ENCODE results near the gene LRRC28. TPM values are rescaled to one million over a fixed set of nuclear protein-coding genes. Genes with fewer than 3 reads are reported as not detected.

Gene LRRC28
- total RNA-seq, 1 experiment from 2014 or later: 28.4 TPM

GRCh38 chr15:99328106-99329072 is 77.1 kb downstream of the LRRC28 start:
- no peak for DNase-seq (ENCODE audit: low spot score)
- intact Hi-C loops (cut with micrococcal nuclease; ENCODE audit: unreplicated experiment): no loop called here
- Histone ChIP-seq H3K27me3 (replicated peaks; ENCODE audit: insufficient read depth, low read depth, low read length, poor library complexity) (no peaks in the 10 kb centered on the region), H3K36me3 (ENCODE audit: insufficient read depth, low read length, poor library complexity, severe bottlenecking) (no peaks in the 10 kb centered on the region), H3K4me3 (ENCODE audit: low read depth, low read length, poor library complexity, severe bottlenecking) (no peak overlapping the region), H3K9me3 (ENCODE audit: low read depth, low read length, poor library complexity, severe bottlenecking) (no peaks in the 10 kb centered on the region), H3K27ac (ENCODE audit: low read depth, low read length, poor library complexity, severe bottlenecking) (no peak overlapping the region), H3K4me1 (ENCODE audit: insufficient read depth, low read length, poor library complexity, severe bottlenecking) (no peaks in the 10 kb centered on the region)
- ChIA-PET POLR2A (ENCODE audit: low non-redundant PET) (no interaction called here), CTCF (no interaction called here)
- BruUV-seq (replicated peaks): no TSS peak
- TF ChIP-seq EZH2 (IDR thresholded peaks at IDR 0.05; ENCODE audit: borderline replicate concordance, low read depth, low read length, poor library complexity, severe bottlenecking) (no peak), CTCF (conservative IDR thresholded peaks at IDR 0.05; ENCODE audit: low read depth, low read length) (no peak)

DNA sequence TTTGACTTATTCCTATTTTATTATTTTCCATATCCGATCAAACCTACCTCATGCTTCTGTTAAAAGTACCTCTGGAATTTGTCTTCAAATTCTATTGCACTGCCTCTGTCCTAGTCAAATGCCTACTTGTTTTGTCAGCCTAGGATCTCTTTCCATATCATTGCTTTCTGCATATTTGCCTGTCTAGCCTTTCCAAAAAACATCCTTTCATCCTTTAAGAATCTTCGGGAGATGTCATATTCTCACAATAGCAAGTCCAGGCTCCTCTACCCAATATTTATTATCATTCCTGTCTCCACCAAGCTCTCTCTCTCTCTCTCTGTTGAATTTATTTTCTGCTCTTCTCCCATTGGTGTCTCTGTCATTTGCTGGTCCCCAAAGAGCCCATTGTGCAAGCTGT is 80.1 kb downstream of the LRRC28 start:
- no peaks in the 10 kb centered on the region for H3K9me3 ChIP-seq (ENCODE audit: low read depth, low read length, poor library complexity, severe bottlenecking)
- no peaks in the 10 kb centered on the region for H3K36me3 ChIP-seq (ENCODE audit: insufficient read depth, low read length, poor library complexity, severe bottlenecking)
- no peaks in the 10 kb centered on the region for H3K4me1 ChIP-seq (ENCODE audit: insufficient read depth, low read length, poor library complexity, severe bottlenecking)
- ChIA-PET CTCF (no interaction called here), POLR2A (ENCODE audit: low non-redundant PET) (no interaction called here)
- H3K27me3 ChIP-seq (replicated peaks; ENCODE audit: insufficient read depth, low read depth, low read length, poor library complexity): no peaks in the 10 kb centered on the region
- no peak for DNase-seq (ENCODE audit: low spot score)
- H3K27ac ChIP-seq (ENCODE audit: low read depth, low read length, poor library complexity, severe bottlenecking): no peak overlapping the region
- H3K4me3 ChIP-seq (ENCODE audit: low read depth, low read length, poor library complexity, severe bottlenecking): no peak overlapping the region
- intact Hi-C loops (cut with micrococcal nuclease; ENCODE audit: unreplicated experiment): no loop called here
- no peak for TF ChIP-seq CTCF (conservative IDR thresholded peaks at IDR 0.05; ENCODE audit: low read depth, low read length)
- no peak for TF ChIP-seq EZH2 (IDR thresholded peaks at IDR 0.05; ENCODE audit: borderline replicate concordance, low read depth, low read length, poor library complexity, severe bottlenecking)
- no TSS peak for BruUV-seq (replicated peaks)

DNA sequence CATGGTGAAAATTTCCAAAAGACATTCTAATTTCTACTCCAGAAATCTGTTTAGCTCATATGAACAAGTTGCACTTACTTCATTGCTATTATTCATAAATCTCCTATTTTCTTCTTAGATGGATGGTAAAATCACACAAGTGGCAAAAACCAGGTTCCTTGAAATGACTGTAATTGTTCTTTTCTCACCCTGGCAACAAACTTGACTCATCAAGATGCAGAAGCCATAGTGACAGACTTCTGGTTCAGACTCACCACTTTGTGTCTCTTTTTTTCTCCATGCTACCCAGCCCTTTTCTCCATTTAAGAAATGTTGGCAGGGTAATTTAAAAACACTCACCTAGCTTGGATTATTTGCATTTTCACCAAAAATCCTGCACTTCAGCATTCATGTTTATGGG is 82.1 kb downstream of the LRRC28 start:
- ChIA-PET CTCF (no interaction called here), POLR2A (ENCODE audit: low non-redundant PET) (interaction anchor here (0.7 kb wide), 1 partner anchor 445 kb away, joined by 3 read pairs; no protein-coding TSS in a partner anchor)

More for the DNA sequence above, 82.1 kb downstream of the LRRC28 start:
- intact Hi-C loops (cut with micrococcal nuclease; ENCODE audit: unreplicated experiment): no loop called here
- Histone ChIP-seq H3K4me1 (ENCODE audit: insufficient read depth, low read length, poor library complexity, severe bottlenecking) (no peaks in the 10 kb centered on the region), H3K4me3 (ENCODE audit: low read depth, low read length, poor library complexity, severe bottlenecking) (no peak overlapping the region), H3K36me3 (ENCODE audit: insufficient read depth, low read length, poor library complexity, severe bottlenecking) (no peaks in the 10 kb centered on the region), H3K9me3 (ENCODE audit: low read depth, low read length, poor library complexity, severe bottlenecking) (no peaks in the 10 kb centered on the region), H3K27me3 (replicated peaks; ENCODE audit: insufficient read depth, low read depth, low read length, poor library complexity) (no peaks in the 10 kb centered on the region), H3K27ac (ENCODE audit: low read depth, low read length, poor library complexity, severe bottlenecking) (no peak overlapping the region)
- no peak for DNase-seq (ENCODE audit: low spot score)
- no TSS peak for BruUV-seq (replicated peaks)
- TF ChIP-seq CTCF (conservative IDR thresholded peaks at IDR 0.05; ENCODE audit: low read depth, low read length) (no peak), EZH2 (IDR thresholded peaks at IDR 0.05; ENCODE audit: borderline replicate concordance, low read depth, low read length, poor library complexity, severe bottlenecking) (no peak)
